ENCODE data around the gene TRPM7. TPM values are rescaled to one million over a fixed set of nuclear protein-coding genes. Genes with fewer than 3 reads are reported as not detected.

TRPM7 gene
- total and polyA plus RNA-seq, 9 of the 15 experiments (the other 6 are each of a cell fraction or from before 2014, with no cell fraction given), result 12.3 to 59.2 (median 31.5) TPM

- TF ChIP-seq ZBTB33 (CRISPR knock-in tag; IDR thresholded peaks at IDR 0.05) (no peak), CEBPB (tag; IDR thresholded peaks at IDR 0.05) (no peak), PBX2 (CRISPR knock-in tag; IDR thresholded peaks at IDR 0.05; ENCODE audit: low read depth) (no peak), PBX2 (tag; conservative IDR thresholded peaks at IDR 0.05; ENCODE audit: low read depth) (no peak), POLR2AphosphoS2 (IDR thresholded peaks at IDR 0.05; ENCODE audit: low read length) (no peak), RERE (CRISPR knock-in tag; IDR thresholded peaks at IDR 0.05; ENCODE audit: borderline replicate concordance) (no peak), MTA1 (IDR thresholded peaks at IDR 0.05; ENCODE audit: borderline replicate concordance) (no peak), ATF1 (CRISPR knock-in tag; IDR thresholded peaks at IDR 0.05) (no peak), ATF1 (tag; IDR thresholded peaks at IDR 0.05) (no peak; the same call in 1 of the 2 replicates), CBFB (CRISPR knock-in tag; IDR thresholded peaks at IDR 0.05) (no peak), POLR2A (conservative IDR thresholded peaks at IDR 0.05) (no peak; the same call in none of the 2 replicates), BMI1 (IDR thresholded peaks at IDR 0.05; ENCODE audit: low read length) (no peak), TAF9B (IDR thresholded peaks at IDR 0.05; ENCODE audit: partially characterized antibody) (no peak), HMG20B (CRISPR knock-in tag; IDR thresholded peaks at IDR 0.05) (no peak), SAFB2 (IDR thresholded peaks at IDR 0.05; ENCODE audit: borderline replicate concordance, low read depth, low read length, severe bottlenecking) (no peak), HDGF (IDR thresholded peaks at IDR 0.05) (no peak), HCFC1 (IDR thresholded peaks at IDR 0.05; ENCODE audit: low read depth, low read length) (no peak)
- TF ChIP-seq, protein P1, sequence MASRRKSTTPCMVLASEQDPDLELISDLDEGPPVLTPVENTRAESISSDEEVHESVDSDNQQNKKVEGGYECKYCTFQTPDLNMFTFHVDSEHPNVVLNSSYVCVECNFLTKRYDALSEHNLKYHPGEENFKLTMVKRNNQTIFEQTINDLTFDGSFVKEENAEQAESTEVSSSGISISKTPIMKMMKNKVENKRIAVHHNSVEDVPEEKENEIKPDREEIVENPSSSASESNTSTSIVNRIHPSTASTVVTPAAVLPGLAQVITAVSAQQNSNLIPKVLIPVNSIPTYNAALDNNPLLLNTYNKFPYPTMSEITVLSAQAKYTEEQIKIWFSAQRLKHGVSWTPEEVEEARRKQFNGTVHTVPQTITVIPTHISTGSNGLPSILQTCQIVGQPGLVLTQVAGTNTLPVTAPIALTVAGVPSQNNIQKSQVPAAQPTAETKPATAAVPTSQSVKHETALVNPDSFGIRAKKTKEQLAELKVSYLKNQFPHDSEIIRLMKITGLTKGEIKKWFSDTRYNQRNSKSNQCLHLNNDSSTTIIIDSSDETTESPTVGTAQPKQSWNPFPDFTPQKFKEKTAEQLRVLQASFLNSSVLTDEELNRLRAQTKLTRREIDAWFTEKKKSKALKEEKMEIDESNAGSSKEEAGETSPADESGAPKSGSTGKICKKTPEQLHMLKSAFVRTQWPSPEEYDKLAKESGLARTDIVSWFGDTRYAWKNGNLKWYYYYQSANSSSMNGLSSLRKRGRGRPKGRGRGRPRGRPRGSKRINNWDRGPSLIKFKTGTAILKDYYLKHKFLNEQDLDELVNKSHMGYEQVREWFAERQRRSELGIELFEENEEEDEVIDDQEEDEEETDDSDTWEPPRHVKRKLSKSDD (conservative IDR thresholded peaks at IDR 0.05; ENCODE audit: low read length), result no peak
These were observed 575 bp downstream of the TRPM7 start (continued) for GRCh38 chr15:50685976-50686468.
